Activated CD4-positive, alpha-beta T cell treated with anti-CD3 and anti-CD28 coated beads, Interleukin-2, amount 50 U/mL, for 24 hours (primary cell): ENCODE data around the gene PARD3.
"Not testable (repeated sequence)": the region's sequence is repeated elsewhere in the genome, so short reads cannot be mapped to it uniquely, and the experiment has no call there.

ENCODE experiments used
- DNase-seq, 2 donors: peaks; one replicate each; pipeline ENCODE4 v3.0.0-alpha.2; 2020; ENCODE audit warnings: low read depth in 1 of 2, low spot score in 1 of 2

The PARD3 gene

DNA sequence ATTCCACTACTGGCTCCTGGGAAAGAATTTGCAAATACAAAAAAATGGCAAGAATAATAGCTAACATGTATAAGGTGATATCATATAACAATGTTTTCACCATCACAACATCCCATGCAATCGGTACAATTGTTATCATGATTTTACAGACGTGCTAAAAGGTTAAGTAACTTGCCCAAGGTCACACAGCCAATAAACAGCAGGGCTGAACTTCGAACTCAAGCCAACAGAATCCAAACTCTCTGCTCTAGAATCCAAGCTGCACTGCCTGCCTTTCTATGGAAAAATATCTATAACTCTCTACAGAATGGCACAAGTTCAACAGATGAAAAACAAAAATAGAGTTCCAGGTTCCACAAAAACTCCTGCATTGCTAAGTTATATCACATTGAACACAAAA, 160.9 kb downstream of the PARD3 start:
- no peak for DNase-seq

DNA sequence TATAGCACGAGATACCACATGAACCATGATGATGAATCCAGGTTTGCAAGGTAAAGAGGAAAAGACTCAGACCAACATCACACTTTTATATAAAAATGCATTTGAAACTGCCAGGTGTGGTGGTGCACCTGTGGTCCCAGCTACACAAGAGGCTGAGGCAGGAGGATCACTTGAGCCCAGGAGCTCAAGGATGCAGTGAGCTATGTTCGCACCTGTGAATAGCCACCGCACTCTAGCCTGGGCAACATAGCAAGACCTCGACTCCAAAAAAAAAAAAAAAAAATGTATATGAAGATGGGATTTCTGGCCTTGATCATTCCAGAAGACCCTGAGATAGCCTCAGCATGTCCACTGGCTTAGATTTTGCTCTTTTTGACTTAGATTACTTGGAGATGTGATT, 161.6 kb downstream of the PARD3 start:
- no peak for DNase-seq

- DNase-seq = no peak
Observed at GRCh38 chr10:34651416-34652195, 163.5 kb downstream of the PARD3 start.

DNA sequence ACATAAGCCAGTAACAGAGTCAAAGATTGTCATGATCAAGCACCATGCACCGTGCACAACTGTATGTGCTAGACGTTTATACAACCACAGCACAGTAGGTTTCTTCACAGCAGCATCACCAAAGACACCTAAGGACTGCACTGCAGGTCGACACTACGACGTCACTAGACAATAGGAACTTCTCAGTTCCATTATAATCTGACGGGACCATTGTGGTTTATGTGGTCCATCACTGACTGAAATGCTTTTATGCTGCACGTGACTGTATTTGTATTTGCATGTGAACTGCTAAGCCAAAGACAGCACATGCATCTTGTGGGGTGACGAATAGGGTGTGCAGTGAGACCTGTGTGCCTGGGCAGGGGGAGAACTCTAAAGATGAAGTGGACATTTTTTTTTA, 164.9 kb downstream of the PARD3 start:
- DNase-seq = no peak

DNA sequence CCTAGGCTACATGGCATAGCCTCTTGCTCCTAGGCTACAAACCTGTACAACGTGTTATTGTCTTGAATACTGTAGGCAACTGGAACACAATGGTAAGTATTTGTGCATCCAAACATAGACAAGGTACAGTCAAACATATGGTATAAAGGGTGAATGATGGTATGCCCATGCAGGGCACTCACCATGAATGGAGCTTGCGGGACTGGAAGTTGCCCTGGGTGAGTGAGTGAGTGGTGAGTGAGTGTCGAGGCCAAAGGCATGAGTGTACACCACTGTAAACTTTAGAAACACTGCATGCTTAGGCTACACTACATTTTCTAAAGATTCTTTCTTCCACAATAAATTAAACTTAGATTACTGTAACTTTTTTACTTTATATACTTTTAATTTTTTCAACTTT, 165.7 kb downstream of the PARD3 start:
- DNase-seq = no peak

- no peak for DNase-seq
Observed at GRCh38 chr10:34648919-34649318, 166.2 kb downstream of the PARD3 start.

GRCh38 chr10:34647875-34648865, 166.9 kb downstream of the PARD3 start:
- no peak for DNase-seq

- DNase-seq = no peak
Observed at GRCh38 chr10:34647160-34647559, 167.9 kb downstream of the PARD3 start.

DNA sequence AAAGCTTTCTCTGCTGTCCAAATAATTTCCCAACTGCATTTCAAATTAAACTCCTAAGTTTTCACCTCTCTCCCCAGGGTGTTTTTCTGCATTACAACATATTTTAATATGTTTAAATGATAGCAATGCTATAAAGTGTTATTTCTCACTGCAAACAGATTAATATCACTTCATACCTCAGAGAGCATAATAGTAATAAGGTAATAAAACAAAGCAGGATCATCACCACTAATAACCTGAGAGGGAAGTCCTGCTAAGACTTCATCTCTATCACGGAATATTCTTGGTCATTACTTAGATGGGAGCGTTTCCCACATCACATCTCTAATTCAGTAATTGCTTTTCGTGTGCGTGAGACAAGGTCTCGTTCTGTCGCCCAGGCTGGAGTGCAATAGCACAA, 168.8 kb downstream of the PARD3 start:
- no peak for DNase-seq

DNA sequence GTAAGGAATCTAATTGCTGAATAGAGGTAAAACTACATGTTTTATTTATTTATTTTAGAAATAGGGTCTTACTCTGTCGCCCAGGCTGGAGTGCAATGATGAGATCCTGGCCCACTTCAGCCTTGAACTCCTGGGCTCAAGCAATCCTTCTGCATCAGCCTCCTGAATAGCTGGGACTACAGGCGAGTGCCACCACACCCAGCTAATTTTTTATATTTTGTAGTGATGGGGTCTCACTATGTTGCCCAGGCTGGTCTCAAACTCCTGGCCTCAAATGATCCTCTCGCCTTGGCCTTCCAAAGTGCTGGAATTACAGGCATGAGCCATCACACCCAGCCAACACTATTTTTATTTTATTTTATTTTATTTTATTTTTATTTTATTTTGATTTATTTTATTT, 170.3 kb downstream of the PARD3 start:
- DNase-seq = not testable (repeated sequence)

GRCh38 chr10:34644224-34644623, 170.9 kb downstream of the PARD3 start:
- DNase-seq = no peak

DNA sequence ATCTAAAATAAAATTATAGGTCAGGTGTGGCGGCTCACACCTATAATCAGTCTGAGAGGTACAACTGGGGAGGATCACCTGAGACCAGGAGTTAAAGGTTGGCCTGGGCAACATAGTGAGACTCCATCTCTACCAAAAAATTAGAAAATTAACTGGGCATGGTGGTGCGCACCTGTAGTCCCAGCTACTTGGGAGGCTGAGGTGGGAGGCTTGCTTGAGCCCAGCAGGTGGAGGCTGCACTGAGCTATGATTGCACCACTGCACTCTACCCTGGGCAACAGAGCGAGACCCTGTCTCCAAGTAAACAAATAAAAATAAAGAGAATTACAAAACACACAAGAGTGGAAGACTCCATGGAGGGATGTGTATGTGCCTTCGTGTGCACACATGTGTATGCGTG, 171.5 kb downstream of the PARD3 start:
- no peak for DNase-seq

DNA sequence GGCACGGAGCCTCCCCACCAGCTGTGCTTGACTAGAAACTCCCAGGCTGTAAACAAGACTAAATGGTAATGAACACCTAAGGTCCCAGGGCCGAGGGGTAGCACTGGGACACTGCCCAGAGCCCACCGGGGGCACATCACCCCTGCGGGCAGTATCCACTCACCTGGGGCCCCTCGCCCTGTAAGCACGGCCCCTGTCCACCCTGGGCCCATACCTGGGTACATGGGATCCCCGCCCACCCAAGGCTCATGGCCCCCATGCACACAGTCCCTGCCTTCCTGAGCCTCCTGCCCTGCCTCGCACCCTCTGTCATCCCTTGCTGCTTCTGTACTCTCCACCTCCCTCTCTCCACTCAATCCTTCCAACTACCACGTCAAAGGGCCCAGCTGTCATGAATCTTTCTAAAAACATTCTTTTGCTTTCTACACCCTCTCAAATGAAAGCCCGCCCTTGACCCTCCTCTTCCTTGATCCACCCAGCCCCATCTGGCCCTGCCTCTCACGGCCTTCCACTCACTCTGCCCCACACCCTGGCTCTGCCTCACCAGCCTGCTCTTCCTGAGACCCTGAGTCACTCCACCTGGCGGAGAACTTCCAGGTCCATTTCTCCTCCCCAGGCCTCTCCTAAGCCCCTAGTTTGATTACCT, 173.1 kb downstream of the PARD3 start:
- no peak for DNase-seq

GRCh38 chr10:34641147-34641912, 173.8 kb downstream of the PARD3 start:
- no peak for DNase-seq

DNA sequence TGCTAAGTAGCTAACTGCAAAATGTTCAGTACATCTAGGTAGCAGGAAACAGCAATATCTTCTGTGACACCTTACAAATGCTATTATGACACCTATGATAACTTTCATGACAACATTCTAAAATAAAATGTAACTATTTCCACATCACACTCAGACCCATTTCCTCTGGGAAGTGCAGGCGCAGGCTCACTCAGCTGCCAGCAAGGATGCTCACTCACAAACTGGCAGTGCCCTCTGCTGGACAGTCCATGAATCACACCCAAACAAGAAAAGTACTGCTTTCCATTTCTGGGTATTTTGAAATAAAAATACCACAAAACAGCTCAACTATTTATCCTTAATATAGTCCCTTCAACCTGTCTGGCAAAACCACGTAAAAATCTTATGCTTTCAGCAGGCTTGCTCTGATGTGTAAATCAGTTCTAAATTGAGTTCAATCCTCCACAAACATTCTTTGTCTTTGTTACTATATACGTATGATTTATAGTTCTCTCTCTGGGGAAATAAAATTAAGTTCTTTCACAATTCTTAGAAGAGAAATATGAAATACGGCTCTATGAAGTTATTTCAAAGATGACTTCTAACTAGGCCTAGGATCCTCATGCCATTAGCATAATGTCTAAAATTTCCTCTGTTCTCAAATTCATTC, 176.6 kb downstream of the PARD3 start:
- peak; percentile 32 to 63 for DNase-seq

DNA sequence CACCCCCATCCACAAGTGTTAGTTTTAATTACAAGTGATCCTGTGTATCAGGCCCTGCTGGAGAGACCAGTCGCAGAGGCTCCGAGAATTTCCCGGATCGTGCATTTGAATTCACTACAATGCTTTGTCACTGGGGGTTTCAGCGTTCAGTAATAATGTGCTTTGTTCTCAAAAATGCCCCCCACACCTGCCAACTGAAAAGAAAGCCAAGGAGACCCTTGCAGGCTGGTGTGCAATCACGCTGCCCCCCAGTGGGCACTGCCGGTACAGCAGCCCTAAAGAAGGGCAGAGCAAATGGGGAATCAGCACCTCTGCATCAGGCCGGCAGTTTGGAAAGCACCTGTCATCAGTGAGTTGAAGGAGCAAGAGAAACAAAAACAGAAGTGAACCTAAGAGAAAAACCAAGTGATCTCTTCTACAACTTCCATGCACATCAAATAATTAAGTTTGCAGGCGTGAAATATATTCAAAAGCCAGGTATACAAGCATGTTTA, 177.6 kb downstream of the PARD3 start:
- DNase-seq = peak; percentile 41 to 54

GRCh38 chr10:34635111-34635510, 180.0 kb downstream of the PARD3 start:
- DNase-seq = no peak

GRCh38 chr10:34633374-34633773, 181.7 kb downstream of the PARD3 start:
- DNase-seq = no peak

DNA sequence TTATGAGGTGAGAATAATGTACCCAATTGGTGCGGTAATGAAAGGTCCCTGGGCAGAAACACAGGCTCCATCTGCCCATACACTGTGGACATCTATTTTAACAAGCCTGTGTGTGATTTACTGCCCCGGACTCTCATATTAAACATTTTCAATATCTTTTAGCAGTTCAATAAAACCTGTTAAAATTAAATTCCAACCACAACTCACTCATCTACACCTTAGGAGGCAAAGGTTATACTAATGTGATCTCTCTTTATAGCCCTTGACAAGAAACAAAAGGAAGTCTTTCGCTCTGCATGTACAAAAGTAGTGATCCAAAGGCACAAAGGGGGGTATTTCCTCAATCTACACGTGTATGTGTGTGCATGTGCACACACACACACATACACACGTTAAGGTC, 186.0 kb downstream of the PARD3 start:
- no peak for DNase-seq

GRCh38 chr10:34628174-34628796, 186.8 kb downstream of the PARD3 start:
- DNase-seq = no peak
